Neural progenitor cell (in vitro differentiated cells): Measurements from ENCODE around the gene MOK. TPM values are rescaled to one million over a fixed set of nuclear protein-coding genes. Genes with fewer than 3 reads are reported as not detected.
A peak's percentile ranks its signal among the peaks of the same experiment; 100 is the strongest.

Experiments used
- DNase-seq: peaks from one replicate; pipeline ENCODE4 v3.0.0-alpha.2; 2016; ENCODE audit warnings: low spot score
- H2AFZ ChIP-seq: fragments of 200-600 bp; sonication (generic); replicated peaks from 2 replicates; pipeline ENCODE4 v1.6.1; 2016; ENCODE audit warnings: antibody characterized with exemption
- H3F3A ChIP-seq: fragments of 200-600 bp; sonication (generic); 2 replicates; pipeline ENCODE4 v1.6.1; 2016; ENCODE audit warnings: antibody characterized with exemption, low read depth
- H3K27ac ChIP-seq: fragments of 200-600 bp; sonication (generic); 2 replicates; pipeline ENCODE4 v1.5.1; 2016; ENCODE audit warnings: mild to moderate bottlenecking
- H3K27me3 ChIP-seq: fragments of 200-600 bp; sonication (generic); 2 replicates; pipeline ENCODE4 v1.6.1; 2016; ENCODE audit warnings: mild to moderate bottlenecking, moderate library complexity
- H3K36me3 ChIP-seq: fragments of 200-600 bp; sonication (generic); 2 replicates; pipeline ENCODE4 v1.5.1; 2016
- H3K4me1 ChIP-seq: fragments of 200-600 bp; sonication (generic); 2 replicates; pipeline ENCODE4 v1.6.1; 2016; ENCODE audit warnings: mixed run types
- H3K4me2 ChIP-seq: fragments of 200-600 bp; sonication (generic); 2 replicates; pipeline ENCODE4 v1.6.1; 2016
- H3K4me3 ChIP-seq: fragments of 200-600 bp; sonication (generic); 2 replicates; pipeline ENCODE4 v1.5.1; 2016
- H3K79me2 ChIP-seq: fragments of 200-600 bp; sonication (generic); 2 replicates; pipeline ENCODE4 v1.6.1; 2016; ENCODE audit warnings: low read depth
- H3K9ac ChIP-seq: fragments of 200-600 bp; sonication (generic); 2 replicates; pipeline ENCODE4 v1.6.1; 2016
- H3K9me3 ChIP-seq: fragments of 200-600 bp; sonication (generic); 2 replicates; pipeline ENCODE4 v1.5.1; 2016; ENCODE audit warnings: low read depth
- H4K20me1 ChIP-seq: fragments of 200-600 bp; sonication (generic); 2 replicates; pipeline ENCODE4 v1.6.1; 2016; ENCODE audit warnings: low read depth
- H3K27ac Mint-ChIP-seq: 3 replicates; pipeline ENCODE4 v1.8.0; 2021; ENCODE audit warnings: mixed read lengths
- H3K27me3 Mint-ChIP-seq: 2 replicates; pipeline ENCODE4 v1.8.0; 2022; ENCODE audit warnings: low read depth, mild to moderate bottlenecking, inconsistent platforms, moderate library complexity, mixed read lengths; ENCODE audit not compliant: insufficient read depth
- H3K36me3 Mint-ChIP-seq: 3 replicates; pipeline ENCODE4 v1.8.0; 2021; ENCODE audit warnings: mixed read lengths
- H3K4me1 Mint-ChIP-seq: 3 replicates; pipeline ENCODE4 v1.8.0; 2021; ENCODE audit warnings: mixed read lengths
- H3K4me3 Mint-ChIP-seq: 3 replicates; pipeline ENCODE4 v1.8.0; 2021; ENCODE audit warnings: mild to moderate bottlenecking, moderate library complexity, mixed read lengths
- H3K9me3 Mint-ChIP-seq: 3 replicates; pipeline ENCODE4 v1.8.0; 2020; ENCODE audit warnings: mixed read lengths
- CTCF ChIP-seq: fragments of 200-600 bp; sonication (generic); IDR thresholded peaks from 2 replicates; pipeline ENCODE4 v1.5.1; 2017; ENCODE audit warnings: antibody characterized with exemption, mild to moderate bottlenecking
- EZH2 ChIP-seq: fragments of 200-600 bp; sonication (generic); IDR thresholded peaks from 2 replicates; pipeline ENCODE4 v1.6.1; 2017; ENCODE audit warnings: antibody characterized with exemption, mild to moderate bottlenecking, moderate library complexity
- EZH2phosphoT487 ChIP-seq: fragments of 200-600 bp; sonication (generic); IDR thresholded peaks from 2 replicates; pipeline ENCODE4 v1.6.1; 2017; ENCODE audit warnings: antibody characterized with exemption
- total RNA-seq: library from RNA; depleted of rRNA; stranded (reverse); fragments of >200 nt; gene quantifications from 2 replicates; pipeline ENCODE4 v1.2.3, GENCODE V29; 2015; ENCODE audit warnings: low replicate concordance

Gene MOK
- total RNA-seq, 1 donor from 2014 or later = 9.9 TPM

- Mint-ChIP-seq H3K4me1 (peaks cover 51% of the 10 kb centered on the region), H3K4me3 (peak overlapping the region; percentile 97)
- H3K4me1 ChIP-seq = peaks cover 23% of the 10 kb centered on the region
Measured at GRCh38 chr14:102316338-102316742, 11.4 kb upstream of the MOK start.

GRCh38 chr14:102315121-102315520 is 10.2 kb upstream of the MOK start:
- Mint-ChIP-seq H3K4me3 (peak overlapping the region; percentile 81), H3K36me3 (no peaks in the 10 kb centered on the region), H3K4me1 (peaks cover 51% of the 10 kb centered on the region), H3K27ac (peak overlapping the region; percentile 25), H3K9me3 (peaks cover 5% of the 10 kb centered on the region), H3K27me3 (peaks cover 22% of the 10 kb centered on the region)
- no peaks in the 10 kb centered on the region for H3K36me3 ChIP-seq
- H3K4me3 ChIP-seq = no peak overlapping the region
- DNase-seq = no peak
- no peak overlapping the region for H3K4me2 ChIP-seq
- no peaks in the 10 kb centered on the region for H4K20me1 ChIP-seq
- H3K79me2 ChIP-seq = peaks cover 3% of the 10 kb centered on the region
- no peak overlapping the region for H3K27ac ChIP-seq
- H3K9me3 ChIP-seq = no peaks in the 10 kb centered on the region
- H3K9ac ChIP-seq = no peak overlapping the region
- no peak for TF ChIP-seq EZH2phosphoT487
- TF ChIP-seq EZH2 = no peak
- TF ChIP-seq CTCF = no peak
- H3F3A ChIP-seq = peaks cover 35% of the 10 kb centered on the region
- H2AFZ ChIP-seq = no peak overlapping the region
- H3K4me1 ChIP-seq = peaks cover 18% of the 10 kb centered on the region
- H3K27me3 ChIP-seq = peaks cover 22% of the 10 kb centered on the region

More at GRCh38 chr14:102316338-102316742, 11.4 kb upstream of the MOK start:
- Histone ChIP-seq H3F3A (peaks cover 43% of the 10 kb centered on the region), H3K4me2 (peak overlapping the region; percentile 76), H3K4me3 (peak overlapping the region; percentile 79), H2AFZ (peak overlapping the region; percentile 60), H3K9me3 (no peaks in the 10 kb centered on the region), H4K20me1 (no peaks in the 10 kb centered on the region), H3K27me3 (peaks cover 22% of the 10 kb centered on the region), H3K27ac (peak overlapping the region; percentile 15), H3K79me2 (peaks cover 11% of the 10 kb centered on the region), H3K36me3 (no peaks in the 10 kb centered on the region), H3K9ac (no peak overlapping the region)
- DNase-seq = peak; percentile 67
- peak overlapping the region; percentile 97 for H3K27ac Mint-ChIP-seq
- peaks cover 22% of the 10 kb centered on the region for H3K27me3 Mint-ChIP-seq
- TF ChIP-seq CTCF (no peak), EZH2phosphoT487 (no peak), EZH2 (no peak)
- H3K9me3 Mint-ChIP-seq = peaks cover 5% of the 10 kb centered on the region
- no peaks in the 10 kb centered on the region for H3K36me3 Mint-ChIP-seq

- Histone ChIP-seq H3K4me1 (peaks cover 18% of the 10 kb centered on the region), H3F3A (peaks cover 33% of the 10 kb centered on the region), H3K9me3 (no peaks in the 10 kb centered on the region), H3K4me3 (peak overlapping the region; percentile 58), H3K27ac (no peak overlapping the region), H3K36me3 (no peaks in the 10 kb centered on the region), H3K9ac (no peak overlapping the region), H3K27me3 (peaks cover 22% of the 10 kb centered on the region), H4K20me1 (no peaks in the 10 kb centered on the region), H2AFZ (peak overlapping the region; percentile 86), H3K79me2 (no peaks in the 10 kb centered on the region), H3K4me2 (peak overlapping the region; percentile 79)
- H3K36me3 Mint-ChIP-seq = no peaks in the 10 kb centered on the region
- H3K27ac Mint-ChIP-seq = peak overlapping the region; percentile 28
- H3K9me3 Mint-ChIP-seq = peaks cover 5% of the 10 kb centered on the region
- TF ChIP-seq CTCF = peak; percentile 98
- no peak for TF ChIP-seq EZH2phosphoT487
- peak overlapping the region; percentile 81 for H3K4me3 Mint-ChIP-seq
- peak; percentile 88 for DNase-seq
- peaks cover 50% of the 10 kb centered on the region for H3K4me1 Mint-ChIP-seq
- H3K27me3 Mint-ChIP-seq = peaks cover 22% of the 10 kb centered on the region
Measured at GRCh38 chr14:102314242-102315011, 9.5 kb upstream of the MOK start.
